ENCODE results near the gene LMF2.
A peak's percentile ranks its signal among the peaks of the same experiment; 100 is the strongest.

The LMF2 gene

DNA sequence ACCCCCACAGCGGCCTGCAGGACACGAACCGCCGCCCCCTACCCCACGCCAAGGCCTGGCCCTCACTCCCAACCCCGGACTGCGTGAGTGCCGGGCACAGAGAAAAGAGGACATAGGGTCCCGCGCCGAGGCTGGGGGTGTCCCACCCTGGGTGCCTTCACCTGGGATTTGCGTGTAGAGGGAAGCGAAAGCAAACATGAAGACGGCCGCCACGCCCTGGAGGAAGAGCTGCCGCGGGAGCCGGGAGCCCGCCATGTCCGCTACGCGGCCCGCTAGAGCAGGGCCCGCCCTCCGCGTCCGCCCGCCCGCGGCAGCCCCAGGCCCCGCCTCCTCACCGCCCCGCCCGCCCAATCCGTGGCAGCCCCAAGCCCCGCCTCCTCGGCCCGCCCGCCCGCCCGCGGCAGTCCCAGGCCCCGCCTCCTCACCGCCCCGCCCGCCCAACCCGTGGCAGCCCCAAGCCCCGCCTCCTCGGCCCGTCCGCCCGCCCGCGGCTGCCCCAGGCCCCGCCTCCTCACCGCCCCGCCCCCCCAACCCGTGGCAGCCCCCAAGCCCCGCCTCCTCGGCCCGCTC lies at the start of gene LMF2:
TSS of gene LMF2 (minus strand) at position 282 of the 570 bp plus-strand sequence. CDS start at position 255, 27 bp downstream.
- TF ChIP-seq, protein P1, sequence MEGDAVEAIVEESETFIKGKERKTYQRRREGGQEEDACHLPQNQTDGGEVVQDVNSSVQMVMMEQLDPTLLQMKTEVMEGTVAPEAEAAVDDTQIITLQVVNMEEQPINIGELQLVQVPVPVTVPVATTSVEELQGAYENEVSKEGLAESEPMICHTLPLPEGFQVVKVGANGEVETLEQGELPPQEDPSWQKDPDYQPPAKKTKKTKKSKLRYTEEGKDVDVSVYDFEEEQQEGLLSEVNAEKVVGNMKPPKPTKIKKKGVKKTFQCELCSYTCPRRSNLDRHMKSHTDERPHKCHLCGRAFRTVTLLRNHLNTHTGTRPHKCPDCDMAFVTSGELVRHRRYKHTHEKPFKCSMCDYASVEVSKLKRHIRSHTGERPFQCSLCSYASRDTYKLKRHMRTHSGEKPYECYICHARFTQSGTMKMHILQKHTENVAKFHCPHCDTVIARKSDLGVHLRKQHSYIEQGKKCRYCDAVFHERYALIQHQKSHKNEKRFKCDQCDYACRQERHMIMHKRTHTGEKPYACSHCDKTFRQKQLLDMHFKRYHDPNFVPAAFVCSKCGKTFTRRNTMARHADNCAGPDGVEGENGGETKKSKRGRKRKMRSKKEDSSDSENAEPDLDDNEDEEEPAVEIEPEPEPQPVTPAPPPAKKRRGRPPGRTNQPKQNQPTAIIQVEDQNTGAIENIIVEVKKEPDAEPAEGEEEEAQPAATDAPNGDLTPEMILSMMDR (IDR thresholded peaks at IDR 0.05; ENCODE audit: insufficient read depth, low read depth, low read length, missing control alignments) = no peak
- peak; percentile 87 for DNase-seq (ENCODE audit: low read depth)
- H3K4me3 ChIP-seq (ENCODE audit: low read length) = peak within 1 kb of the TSS; percentile 90

GRCh38 chr22:50556703-50557102 lies 49.2 kb upstream of the LMF2 start:
- DNase-seq (ENCODE audit: low read depth) = no peak
- no peak overlapping the region for H3K4me3 ChIP-seq (ENCODE audit: low read length)
- TF ChIP-seq, protein P1 (IDR thresholded peaks at IDR 0.05; ENCODE audit: insufficient read depth, low read depth, low read length, missing control alignments) = no peak

- TF ChIP-seq, protein P1 (IDR thresholded peaks at IDR 0.05; ENCODE audit: insufficient read depth, low read depth, low read length, missing control alignments) = no peak
- DNase-seq (ENCODE audit: low read depth) = no peak
- no peak overlapping the region for H3K4me3 ChIP-seq (ENCODE audit: low read length)
Measured at GRCh38 chr22:50553310-50553709, 45.8 kb upstream of the LMF2 start.

GRCh38 chr22:50551160-50551752 lies 43.8 kb upstream of the LMF2 start:
- DNase-seq (ENCODE audit: low read depth) = no peak
- TF ChIP-seq, protein P1 (IDR thresholded peaks at IDR 0.05; ENCODE audit: insufficient read depth, low read depth, low read length, missing control alignments) = no peak
- no peak overlapping the region for H3K4me3 ChIP-seq (ENCODE audit: low read length)

GRCh38 chr22:50550395-50550794 lies 42.9 kb upstream of the LMF2 start:
- H3K4me3 ChIP-seq (ENCODE audit: low read length) = no peak overlapping the region
- TF ChIP-seq, protein P1 (IDR thresholded peaks at IDR 0.05; ENCODE audit: insufficient read depth, low read depth, low read length, missing control alignments) = no peak
- no peak for DNase-seq (ENCODE audit: low read depth)

DNA sequence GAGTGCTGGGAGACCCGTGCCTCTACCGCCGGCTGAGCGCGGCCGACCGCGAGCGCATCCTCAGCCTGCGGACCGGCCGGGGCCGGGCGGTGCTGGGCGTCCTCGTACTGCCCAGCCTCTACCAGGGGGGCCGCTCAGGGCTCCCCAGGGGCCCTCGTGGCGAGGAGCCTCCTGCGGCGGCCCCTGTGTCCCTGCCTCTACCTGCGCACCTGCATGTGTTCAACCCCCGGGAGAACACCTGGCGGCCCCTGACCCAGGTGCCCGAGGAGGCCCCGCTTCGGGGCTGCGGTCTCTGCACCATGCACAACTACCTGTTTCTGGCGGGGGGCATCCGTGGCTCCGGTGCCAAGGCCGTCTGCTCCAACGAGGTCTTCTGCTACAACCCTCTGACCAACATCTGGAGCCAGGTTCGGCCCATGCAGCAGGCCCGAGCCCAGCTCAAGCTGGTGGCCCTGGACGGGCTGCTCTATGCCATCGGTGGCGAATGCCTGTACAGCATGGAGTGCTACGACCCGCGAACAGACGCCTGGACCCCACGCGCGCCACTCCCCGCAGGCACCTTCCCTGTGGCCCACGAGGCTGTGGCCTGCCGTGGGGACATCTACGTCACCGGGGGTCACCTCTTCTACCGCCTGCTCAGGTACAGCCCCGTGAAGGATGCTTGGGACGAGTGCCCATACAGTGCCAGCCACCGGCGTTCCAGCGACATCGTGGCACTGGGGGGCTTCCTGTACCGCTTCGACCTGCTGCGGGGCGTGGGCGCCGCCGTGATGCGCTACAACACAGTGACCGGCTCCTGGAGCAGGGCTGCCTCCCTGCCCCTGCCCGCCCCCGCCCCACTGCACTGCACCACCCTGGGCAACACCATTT lies 41.7 kb upstream of the LMF2 start:
- TF ChIP-seq, protein P1 (IDR thresholded peaks at IDR 0.05; ENCODE audit: insufficient read depth, low read depth, low read length, missing control alignments) = no peak
- no peak for DNase-seq (ENCODE audit: low read depth)
- no peak overlapping the region for H3K4me3 ChIP-seq (ENCODE audit: low read length)
